AG10803 (cell line): ENCODE data around the gene TMEM125.

Experiments used
- DNase-seq: peaks from one replicate; pipeline ENCODE4 v3.0.0; 2010; ENCODE audit warnings: low read depth
- H3K4me3 ChIP-seq: 2 replicates; pipeline ENCODE4 v1.5.1; 2011; ENCODE audit warnings: mild to moderate bottlenecking, low read length, control low read depth
- CTCF ChIP-seq: conservative IDR thresholded peaks from 2 replicates; pipeline ENCODE4 v1.5.1; 2011; ENCODE audit warnings: mild to moderate bottlenecking, low read length, control low read depth, inconsistent platforms

Gene TMEM125

GRCh38 chr1:43305926-43306687, 36.3 kb downstream of the TMEM125 start:
- DNase-seq, result no peak
- no peak overlapping the region for H3K4me3 ChIP-seq
- TF ChIP-seq CTCF, result no peak

- TF ChIP-seq CTCF, result no peak
- no peak overlapping the region for H3K4me3 ChIP-seq
- DNase-seq, result no peak
Measured at GRCh38 chr1:43306688-43307457, 37.1 kb downstream of the TMEM125 start.

- no peak for TF ChIP-seq CTCF
- no peak overlapping the region for H3K4me3 ChIP-seq
- no peak for DNase-seq
Measured at GRCh38 chr1:43307458-43308158, 37.8 kb downstream of the TMEM125 start.

- H3K4me3 ChIP-seq, result no peak overlapping the region
- DNase-seq, result no peak
- no peak for TF ChIP-seq CTCF
Measured at GRCh38 chr1:43308635-43309404, 39.0 kb downstream of the TMEM125 start.

GRCh38 chr1:43309405-43310025, 39.7 kb downstream of the TMEM125 start:
- DNase-seq, result no peak
- no peak for TF ChIP-seq CTCF
- no peak overlapping the region for H3K4me3 ChIP-seq

- DNase-seq, result no peak
- TF ChIP-seq CTCF, result no peak
- H3K4me3 ChIP-seq, result no peak overlapping the region
Measured at GRCh38 chr1:43311521-43311920, 41.7 kb downstream of the TMEM125 start.
